K562 (cell line): ENCODE measurements around the gene SLK. TPM values are rescaled to one million over a fixed set of nuclear protein-coding genes. Genes with fewer than 3 reads are reported as not detected.

Experiments used
- BHLHE40 ChIP-seq: IDR thresholded peaks from 2 replicates; pipeline ENCODE4 v1.6.1; 2011; ENCODE audit warnings: low read length, improper control_type of control experiment
- CXXC5 ChIP-seq: fragments of 250-450 bp; sonication (Bioruptor Pico); IDR thresholded peaks from 2 replicates; pipeline ENCODE4 v1.8.0; 2022; ENCODE audit warnings: inconsistent platforms, mild to moderate bottlenecking, moderate library complexity
- GABPB1 ChIP-seq: sonication (generic); formaldehyde crosslinking; IDR thresholded peaks from 2 replicates; pipeline ENCODE4 v1.8.0; 2022; ENCODE audit warnings: mild to moderate bottlenecking, missing genetic modification reagents
- GTF2E2 ChIP-seq: fragments of 200-800 bp; sonication (Bioruptor generic); IDR thresholded peaks from 2 replicates; pipeline ENCODE4 v1.6.1; 2016; ENCODE audit warnings: missing genetic modification characterization, missing compliant biosample characterization
- IRF2 ChIP-seq: sonication (generic); formaldehyde crosslinking; IDR thresholded peaks from 2 replicates; pipeline ENCODE4 v1.8.1; 2022; ENCODE audit warnings: mild to moderate bottlenecking, missing genetic modification reagents
- KDM5B ChIP-seq: fragments of 200-600 bp; sonication (generic); IDR thresholded peaks from 2 replicates; pipeline ENCODE4 v1.6.1; 2012; ENCODE audit warnings: low read depth, mild to moderate bottlenecking, moderate library complexity, low read length, control low read depth, inconsistent platforms; ENCODE audit not compliant: insufficient replicate concordance
- KLF1 ChIP-seq: fragments of 450-650 bp; IDR thresholded peaks from 2 replicates; pipeline ENCODE4 v1.6.1; 2016; ENCODE audit warnings: missing genetic modification characterization, missing compliant biosample characterization
- MYC ChIP-seq, 2 experiments: fragments of 250-450 bp in 1 of 2; sonication (Bioruptor Pico) in 1 of 2; IDR thresholded peaks; 2 replicates each; pipeline versions ENCODE4 v1.5.1 to v1.6.1; 2012 to 2021; ENCODE audit warnings: low read depth in 2 of 2, borderline replicate concordance in 1 of 2, improper control_type of control experiment in 1 of 2, low read length in 1 of 2, mild to moderate bottlenecking in 1 of 2, moderate library complexity in 1 of 2
- PTTG1 ChIP-seq: fragments of 450-650 bp; IDR thresholded peaks from 2 replicates; pipeline ENCODE4 v1.6.1; 2016; ENCODE audit warnings: low read depth, mild to moderate bottlenecking, missing genetic modification characterization, missing compliant biosample characterization
- SAP30 ChIP-seq: fragments of 200-600 bp; sonication (generic); IDR thresholded peaks from 2 replicates; pipeline ENCODE4 v1.6.1; 2012; ENCODE audit warnings: borderline replicate concordance, low read depth, mild to moderate bottlenecking, moderate library complexity, low read length, control low read depth, inconsistent platforms; ENCODE audit not compliant: insufficient read depth, poor library complexity, severe bottlenecking
- TAF7 ChIP-seq: fragments of 450-650 bp; IDR thresholded peaks from 2 replicates; pipeline ENCODE4 v1.6.1; 2016; ENCODE audit warnings: missing genetic modification characterization, missing compliant biosample characterization
- ZFX ChIP-seq: sonication (generic); formaldehyde crosslinking; IDR thresholded peaks from 2 replicates; pipeline ENCODE4 v1.8.0; 2022; ENCODE audit warnings: mild to moderate bottlenecking, missing genetic modification reagents, moderate library complexity
- ZNF445 ChIP-seq: fragments of 250-450 bp; sonication (Bioruptor Pico); IDR thresholded peaks from 2 replicates; pipeline ENCODE4 v1.4.0; 2020; ENCODE audit warnings: low read depth, mild to moderate bottlenecking, moderate library complexity
- polyA plus RNA-seq, 8 experiments: library from polyadenylated mRNA; depleted of rRNA in 4 of 8; stranded (reverse) in 5 of 8; unstranded in 3 of 8; fragments of >200 nt; fragmentation: Nextera tagmentation in 2 of 8; fragmentation: Illumina TruSeq in 1 of 8; extraction: Ambion mirVana in 2 of 8; extraction: Trizol in 1 of 8; gene quantifications; 2 replicates each; pipeline versions ENCODE4 v1.2.1 to v1.2.3, GENCODE V29; 2011 to 2014; ENCODE audit warnings: inconsistent platforms in 1 of 8, missing spikeins in 1 of 8
- total RNA-seq, 7 experiments: library from RNA; depleted of rRNA in 6 of 7; stranded (reverse); fragments of >200 nt in 6 of 7; fragmentation: Illumina TruSeq in 2 of 7; extraction: Trizol in 2 of 7; gene quantifications; 2 replicates each; pipeline versions ENCODE4 v1.2.1 to v1.2.3, GENCODE V29; 2011 to 2021; ENCODE audit warnings: low replicate concordance in 1 of 7
- TF ChIP-seq, protein P1 (sequence below), 2 experiments: fragments of 250-450 bp in 1 of 2; fragments of 450-650 bp in 1 of 2; sonication (Bioruptor Pico) in 1 of 2; IDR thresholded peaks; 2 replicates each; pipeline versions ENCODE4 v1.6.1 to v1.8.0; 2016 to 2021; ENCODE audit warnings: mild to moderate bottlenecking in 2 of 2, moderate library complexity in 2 of 2, missing compliant biosample characterization in 1 of 2, missing genetic modification characterization in 1 of 2

Gene SLK
- total and polyA plus RNA-seq, 9 of the 15 experiments (the other 6 are each of a cell fraction or from before 2014, with no cell fraction given) = 8.2 to 40.0 (median 23.4) TPM

DNA sequence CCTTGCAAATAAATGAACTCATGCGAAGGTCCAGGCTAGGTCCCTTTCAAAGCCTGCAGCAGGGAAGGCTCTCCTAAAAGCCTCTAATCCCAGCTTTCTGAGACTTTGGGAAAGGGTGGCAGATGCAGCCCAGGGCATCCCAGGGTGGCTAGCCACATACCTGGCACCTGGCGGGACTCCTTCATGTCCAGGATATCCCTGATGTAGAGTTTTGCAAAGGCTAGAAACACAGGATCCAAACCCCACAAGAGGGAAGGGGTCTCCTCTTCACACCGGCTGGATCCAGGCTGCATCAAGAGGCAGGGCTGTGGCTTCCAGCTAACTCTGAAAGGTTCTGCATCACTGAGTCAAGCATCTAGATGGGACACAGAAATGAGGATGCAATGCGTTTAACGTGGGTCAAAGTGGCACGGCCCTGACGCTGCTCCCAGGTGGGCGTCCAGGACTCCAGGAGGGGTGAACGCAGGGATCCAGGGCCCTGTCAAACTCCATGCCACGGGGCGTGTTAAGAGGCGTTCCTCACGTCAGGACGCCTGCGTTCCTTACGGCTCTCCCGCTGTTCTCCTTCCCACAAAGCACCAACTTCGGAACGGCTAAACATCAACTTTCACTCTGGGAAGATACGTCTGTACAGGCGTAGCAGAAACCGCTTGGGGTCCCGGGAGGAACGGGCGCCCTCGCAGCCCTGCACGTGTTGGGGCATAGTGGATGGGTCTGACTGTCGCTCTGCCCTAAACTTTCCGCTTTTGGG is 49.5 kb upstream of the SLK start (continued):
- TF ChIP-seq, protein P1, sequence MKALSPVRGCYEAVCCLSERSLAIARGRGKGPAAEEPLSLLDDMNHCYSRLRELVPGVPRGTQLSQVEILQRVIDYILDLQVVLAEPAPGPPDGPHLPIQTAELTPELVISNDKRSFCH (CRISPR knock-in tag; IDR thresholded peaks at IDR 0.05) = no peak
- TF ChIP-seq, protein P1 (tag; IDR thresholded peaks at IDR 0.05) = 0 out of 2 replicates have a peak, but pooled peaks have one; percentile 26
- no peak for TF ChIP-seq IRF2 (CRISPR knock-in tag)
- no peak for TF ChIP-seq ZNF445 (CRISPR knock-in tag)
- TF ChIP-seq SAP30 = peak; percentile 86
- TF ChIP-seq KDM5B = peak; percentile 24
- 0 out of 2 replicates have a peak, but pooled peaks have one; percentile 62 for TF ChIP-seq ZFX
- no peak for TF ChIP-seq PTTG1 (tag)
- peak; percentile 16 for TF ChIP-seq CXXC5
- no peak; the same call in 1 of the 2 replicates for TF ChIP-seq MYC (IDR thresholded peaks at IDR 0.05; ENCODE audit: low read depth, low read length)
- 0 out of 2 replicates have a peak, but pooled peaks have one; percentile 59 for TF ChIP-seq MYC (CRISPR knock-in tag; IDR thresholded peaks at IDR 0.05; ENCODE audit: borderline replicate concordance, low read depth)
- TF ChIP-seq GABPB1 (CRISPR knock-in tag) = 0 out of 2 replicates have a peak, but pooled peaks have one; percentile 26
- TF ChIP-seq GTF2E2 (tag) = no peak; the same call in 1 of the 2 replicates
- TF ChIP-seq KLF1 = no peak
- TF ChIP-seq BHLHE40 = peak; percentile 53; the same call in 1 of the 2 replicates
- peak; percentile 40; the same call in 1 of the 2 replicates for TF ChIP-seq TAF7 (tag)
